SHP77 treated with DMSO at 0.1 percent for 48 hours (cell line): ENCODE results near the gene CUEDC2.

ENCODE experiments used
- DNase-seq: peaks from one replicate; lab custom pipeline; 2025; lab: John Stamatoyannopoulos, UW

Gene CUEDC2

DNA sequence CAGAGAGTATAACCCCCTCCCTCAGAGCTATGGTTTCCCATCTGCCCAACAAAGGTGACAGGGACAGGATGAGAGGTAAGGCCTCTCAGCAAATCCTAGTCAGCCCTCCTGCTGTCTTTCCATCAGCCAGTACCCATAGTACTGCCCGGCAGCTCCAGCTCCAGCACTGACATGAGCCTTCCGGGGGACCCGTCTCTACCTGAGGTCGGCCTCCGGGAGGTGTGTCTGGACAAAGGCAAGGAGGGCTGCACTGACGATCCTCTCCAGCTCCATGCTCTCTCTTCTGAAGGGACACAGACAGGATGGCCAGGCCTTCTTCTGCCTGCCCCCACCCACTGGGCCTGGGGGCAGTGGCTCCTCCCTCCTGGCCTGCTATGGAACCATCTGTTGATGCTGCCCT, 7.5 kb downstream of the CUEDC2 start:
- no peak for DNase-seq

DNA sequence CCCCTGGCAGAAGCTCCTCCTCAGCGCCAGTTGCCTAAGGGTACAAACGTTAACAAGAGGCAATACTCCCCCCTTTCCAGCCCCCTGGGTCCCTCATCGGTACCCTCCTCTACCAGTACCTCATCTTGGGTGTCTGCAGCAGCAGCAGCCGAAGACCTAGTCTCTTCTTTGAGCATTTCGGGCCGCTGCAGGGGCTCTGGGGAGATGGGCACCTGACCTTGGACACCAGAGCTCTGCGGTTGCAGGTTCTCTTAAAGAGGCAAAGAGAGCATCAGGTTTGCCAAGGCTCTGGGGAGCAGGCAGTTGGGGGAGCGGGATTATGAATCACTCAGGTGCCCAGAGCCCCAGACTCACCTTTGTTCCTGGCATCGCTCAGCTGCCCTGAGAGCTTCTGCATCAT, 8.2 kb downstream of the CUEDC2 start:
- no peak for DNase-seq

DNA sequence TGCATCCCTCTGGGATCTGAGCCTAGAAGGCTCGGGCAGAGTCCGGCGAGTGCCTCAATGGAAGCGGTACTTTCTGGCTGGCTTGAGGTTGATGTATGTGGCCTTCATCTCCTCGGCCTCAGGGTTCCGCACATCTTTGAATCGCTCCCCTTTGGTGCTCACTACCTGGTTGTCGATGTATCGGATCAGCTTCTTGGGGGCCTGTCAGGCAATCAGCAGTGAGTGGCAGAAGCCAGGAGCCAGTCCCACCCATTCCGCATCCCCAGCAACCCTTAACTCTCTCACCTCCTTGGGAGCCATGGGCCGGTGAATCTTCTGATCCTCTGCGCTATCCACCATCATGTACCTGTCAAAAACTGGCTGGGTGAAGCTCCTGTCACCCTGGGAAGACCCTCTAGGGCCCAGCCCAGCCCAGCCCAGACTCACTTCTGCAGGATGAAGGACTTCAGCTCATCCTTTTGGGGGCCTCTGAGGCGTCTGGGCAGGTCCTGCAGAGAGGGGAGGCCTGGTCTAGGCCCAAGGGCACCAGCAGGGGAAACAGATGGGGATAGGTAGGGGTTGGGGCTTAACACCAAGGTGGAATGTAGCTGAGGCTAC, 8.9 kb downstream of the CUEDC2 start:
- DNase-seq: no peak

DNA sequence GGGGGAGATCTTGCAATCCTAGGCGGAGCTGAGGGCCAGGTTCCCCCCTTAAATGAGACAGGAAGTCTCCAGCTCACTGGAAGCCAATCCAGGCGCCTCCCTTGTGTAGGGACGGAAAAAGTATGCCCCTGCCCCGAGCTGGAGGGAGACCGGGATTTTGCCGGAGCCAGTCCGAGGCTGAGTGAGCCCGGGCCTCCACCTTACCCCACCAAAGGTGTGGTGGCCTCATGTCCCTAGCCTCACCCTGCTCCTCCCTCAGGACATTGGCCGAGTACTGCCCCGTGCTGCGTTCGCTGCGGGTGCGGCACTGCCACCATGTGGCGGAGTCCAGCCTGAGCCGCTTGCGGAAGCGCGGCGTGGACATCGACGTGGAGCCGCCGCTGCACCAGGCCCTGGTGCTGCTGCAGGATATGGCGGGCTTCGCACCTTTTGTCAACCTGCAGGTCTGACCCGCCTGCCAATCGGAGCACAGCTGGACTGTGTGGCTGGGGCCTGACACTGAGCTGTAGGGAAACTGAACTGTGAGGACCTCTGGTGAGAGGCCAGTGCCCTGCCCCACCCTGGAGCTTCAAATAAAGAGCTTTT, 9.7 kb downstream of the CUEDC2 start:
- no peak for DNase-seq

DNA sequence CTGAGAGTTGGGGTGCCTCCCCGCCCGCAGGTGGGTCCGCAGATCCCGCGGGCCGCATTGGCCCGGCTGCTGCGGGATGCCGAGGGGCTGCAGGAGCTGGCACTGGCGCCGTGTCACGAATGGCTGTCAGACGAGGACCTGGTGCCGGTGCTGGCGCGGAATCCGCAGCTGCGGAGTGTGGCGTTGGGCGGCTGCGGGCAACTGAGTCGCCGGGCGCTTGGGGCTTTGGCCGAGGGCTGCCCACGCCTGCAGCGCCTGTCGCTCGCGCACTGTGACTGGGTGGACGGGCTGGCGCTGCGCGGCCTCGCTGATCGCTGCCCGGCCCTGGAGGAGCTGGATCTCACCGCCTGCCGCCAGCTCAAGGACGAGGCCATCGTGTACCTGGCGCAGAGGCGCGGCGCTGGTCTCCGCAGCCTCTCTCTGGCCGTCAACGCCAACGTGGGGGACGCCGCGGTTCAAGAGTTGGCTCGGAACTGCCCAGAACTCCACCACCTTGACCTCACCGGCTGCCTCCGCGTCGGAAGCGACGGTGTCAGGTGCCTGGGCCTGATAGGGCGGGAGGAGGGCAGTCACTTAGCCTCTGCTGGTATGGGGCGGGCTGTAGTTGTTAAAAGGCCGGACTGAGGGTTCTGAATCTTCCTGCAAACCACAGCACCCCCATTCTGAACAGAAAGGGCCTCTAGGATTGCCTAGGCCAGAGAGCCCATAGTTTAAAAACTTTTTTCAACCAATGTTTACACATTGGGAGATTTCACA, 10.4 kb downstream of the CUEDC2 start:
- no peak for DNase-seq

DNA sequence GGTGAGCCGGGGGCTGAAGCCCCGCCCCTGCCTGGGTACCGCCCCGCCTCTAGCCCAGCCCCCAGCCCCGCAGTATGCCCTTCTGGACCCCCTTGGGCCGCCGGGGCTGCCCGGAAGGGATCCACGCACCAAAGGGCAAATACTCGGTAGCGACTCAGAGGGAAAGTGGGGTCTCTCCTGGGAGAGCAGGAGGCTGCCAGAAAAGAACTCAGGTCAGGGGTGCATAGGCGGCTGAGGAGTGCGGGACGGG, 10.9 kb downstream of the CUEDC2 start:
- no peak for DNase-seq

DNA sequence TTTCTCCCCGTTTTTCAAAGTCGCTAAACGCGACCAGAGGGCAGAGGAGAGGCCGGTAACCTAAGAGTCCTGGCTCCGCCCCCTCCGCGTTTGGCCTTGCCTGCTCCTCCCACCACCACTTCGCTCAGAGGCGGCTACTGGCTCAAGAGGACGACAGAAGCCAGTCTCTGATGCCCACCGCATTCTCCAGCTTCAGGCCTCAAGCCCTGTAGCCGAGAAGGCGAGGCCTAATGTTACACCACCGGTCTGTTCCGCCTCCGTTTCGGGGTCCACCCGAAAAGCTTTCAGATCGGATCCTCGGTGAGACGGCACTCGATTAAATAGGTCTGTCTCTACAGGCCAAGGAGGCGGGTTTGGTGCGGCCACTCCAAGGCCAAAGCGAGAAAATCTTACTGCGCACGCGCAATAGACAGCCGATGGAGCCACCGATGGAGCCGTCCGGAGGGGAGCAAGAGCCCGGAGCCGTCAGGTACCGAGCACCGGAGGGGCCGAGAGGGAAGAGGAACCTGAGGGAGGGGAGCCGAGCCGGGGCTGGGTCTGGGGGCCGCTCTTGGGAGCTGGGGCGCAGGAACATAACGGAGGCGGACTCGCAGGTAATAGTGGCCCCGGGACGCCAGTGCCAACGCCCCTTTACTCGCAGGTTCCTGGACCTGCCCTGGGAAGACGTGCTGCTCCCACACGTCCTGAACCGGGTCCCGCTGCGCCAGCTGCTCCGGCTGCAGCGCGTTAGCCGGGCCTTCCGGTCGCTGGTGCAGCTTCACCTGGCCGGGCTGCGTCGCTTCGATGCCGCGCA, 11.5 kb downstream of the CUEDC2 start, which contains the start of gene FBXL15:
FBXL15 (plus strand) TSS at position 123 of the 793 bp plus-strand sequence; CDS start at position 417, 294 bp downstream.
- DNase-seq: peak; percentile 93

DNA sequence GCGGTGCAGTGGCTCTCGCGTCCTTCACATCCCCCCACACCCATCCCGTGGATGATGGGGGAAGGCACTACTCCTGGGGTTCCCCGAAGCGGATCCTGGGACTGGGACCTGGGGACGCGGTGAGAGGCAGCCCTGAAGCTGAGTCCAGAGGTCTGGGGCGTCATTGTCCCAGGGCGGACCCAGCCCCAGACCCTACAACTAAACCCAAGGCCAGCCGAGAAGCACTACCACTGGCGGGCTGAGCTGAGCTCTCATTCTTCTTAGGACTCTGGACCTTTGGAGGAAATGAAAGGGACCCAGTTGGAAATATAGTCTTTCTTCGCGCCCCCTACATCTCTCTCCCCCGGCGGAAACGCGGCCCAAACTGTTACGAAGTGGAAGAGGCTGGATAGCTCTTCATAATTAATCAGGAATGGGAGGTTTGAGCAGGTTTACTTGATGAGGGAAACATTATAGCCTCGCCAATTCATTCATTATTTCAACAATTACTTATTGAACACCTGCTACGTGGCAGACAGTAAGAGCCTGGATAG, 12.1 kb downstream of the CUEDC2 start:
- no peak for DNase-seq

DNA sequence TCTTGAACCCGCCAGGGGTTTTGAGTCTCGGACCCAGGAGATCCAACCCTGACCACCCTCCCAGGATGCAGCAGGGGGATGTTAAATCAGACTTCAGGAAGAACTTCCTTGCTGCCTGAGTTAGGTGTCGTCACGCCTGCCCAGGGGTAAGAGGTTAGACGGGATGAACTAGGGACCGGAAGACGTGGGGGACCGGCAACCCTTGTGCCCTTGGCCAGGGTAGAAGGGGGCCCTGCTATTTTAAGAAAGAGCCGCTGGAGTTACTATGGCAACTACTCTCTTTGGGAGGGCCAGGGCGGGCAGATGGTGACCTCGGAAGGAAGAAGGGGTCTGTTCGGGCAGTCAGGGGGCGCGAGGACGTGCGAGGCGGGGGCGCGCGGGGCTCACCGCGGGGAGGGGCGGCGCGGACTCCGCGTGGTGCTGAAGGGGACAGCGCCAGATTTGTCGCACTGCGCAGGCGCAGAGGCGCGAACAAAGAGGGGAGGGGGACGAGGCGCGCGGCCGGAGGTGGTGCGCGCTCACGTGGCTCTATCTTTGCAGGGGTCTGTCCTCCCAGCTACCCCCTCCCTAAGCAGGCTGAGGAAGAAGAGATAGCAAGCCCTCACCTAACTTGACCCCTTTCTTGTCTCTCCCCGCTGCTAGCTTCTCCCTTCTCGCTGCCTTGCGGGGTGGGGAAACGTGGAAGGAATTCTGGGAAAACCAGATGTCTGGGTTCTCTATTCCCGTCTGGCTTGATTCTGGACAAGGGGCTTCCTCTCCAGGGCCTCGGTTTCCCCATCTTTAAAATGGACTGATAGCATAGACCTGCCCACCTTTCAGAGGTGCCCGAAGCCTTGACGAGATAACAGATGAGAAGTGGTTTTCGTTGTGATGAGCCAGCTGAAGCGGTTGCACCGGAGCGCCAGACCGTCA, 12.8 kb downstream of the CUEDC2 start:
- peak; percentile 70 for DNase-seq

DNA sequence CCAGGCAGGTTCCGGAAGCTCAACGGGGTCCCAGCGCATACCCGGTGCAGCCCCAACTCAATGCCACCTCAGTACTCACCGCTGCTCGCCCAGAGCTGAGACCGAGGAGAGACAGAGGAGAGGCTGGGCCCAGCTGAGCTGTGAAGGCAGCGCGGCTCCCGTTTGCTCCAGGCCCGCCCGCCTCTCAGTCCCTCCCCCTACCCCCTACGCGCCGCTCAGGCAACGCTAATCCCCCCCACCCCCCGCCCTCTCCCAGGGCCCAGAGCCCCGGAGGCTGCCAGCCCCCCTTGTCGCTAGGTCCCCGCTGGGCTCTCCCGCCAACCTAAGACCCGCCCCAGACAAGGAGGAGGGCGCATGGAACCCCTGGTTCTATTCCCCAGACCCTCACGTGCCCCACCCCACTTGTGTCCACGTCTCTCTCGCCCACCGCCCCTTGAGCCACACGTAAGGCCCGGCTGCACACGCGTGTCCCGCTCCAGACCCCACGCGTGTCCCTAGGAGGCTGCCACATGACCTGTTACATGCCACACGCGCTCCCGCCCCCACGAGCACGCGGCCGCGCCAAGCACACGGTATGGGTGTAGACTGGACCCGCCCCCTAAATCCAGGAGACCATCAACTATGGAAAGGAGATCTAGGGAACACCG, 13.6 kb downstream of the CUEDC2 start, which contains the start of gene PSD:
PSD (minus strand) TSS at position 164 of the 647 bp plus-strand sequence. CDS start 1,747 bp downstream, outside the sequence.
- peak; percentile 70 for DNase-seq

DNA sequence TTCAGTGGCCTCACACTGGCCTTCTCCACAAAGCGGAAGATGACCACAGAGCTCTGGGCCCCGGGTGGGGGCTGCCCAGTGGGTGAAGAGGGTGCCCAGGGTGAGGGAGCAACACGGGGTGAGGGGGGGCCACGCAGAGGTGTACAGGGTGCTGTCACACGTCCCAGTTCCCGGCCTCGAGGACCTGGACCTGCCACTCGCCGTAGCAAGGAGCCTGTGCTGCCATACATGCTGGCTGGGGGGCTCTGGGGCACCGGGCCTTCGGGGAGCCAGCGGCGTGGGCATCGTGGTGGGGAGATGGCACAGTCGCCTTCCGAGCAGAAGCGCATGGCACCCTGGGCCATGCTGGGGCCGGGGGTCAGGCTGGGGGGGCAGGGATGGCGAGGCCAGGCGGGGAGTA, 15.7 kb downstream of the CUEDC2 start:
- no peak for DNase-seq

DNA sequence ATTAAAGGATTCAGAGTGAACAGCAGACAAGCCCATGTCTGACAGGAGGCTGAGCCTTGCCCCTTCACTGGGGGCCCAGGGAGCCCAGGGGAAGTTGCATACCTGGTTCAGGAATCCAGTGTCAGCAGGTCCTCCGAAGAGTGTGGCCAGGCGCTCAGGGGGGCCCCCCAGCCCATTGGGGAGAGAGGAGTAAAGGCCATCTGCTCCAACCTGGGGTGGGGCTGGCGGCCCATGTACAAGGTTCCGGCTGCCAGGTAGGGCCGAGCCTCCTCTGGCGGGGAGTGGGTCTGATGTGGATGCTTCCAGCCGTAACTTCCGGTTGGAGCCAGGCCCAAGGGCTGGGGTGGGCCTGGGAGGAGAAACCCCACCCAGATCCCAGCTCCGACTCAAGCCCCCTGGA, 16.1 kb downstream of the CUEDC2 start:
- no peak for DNase-seq

DNA sequence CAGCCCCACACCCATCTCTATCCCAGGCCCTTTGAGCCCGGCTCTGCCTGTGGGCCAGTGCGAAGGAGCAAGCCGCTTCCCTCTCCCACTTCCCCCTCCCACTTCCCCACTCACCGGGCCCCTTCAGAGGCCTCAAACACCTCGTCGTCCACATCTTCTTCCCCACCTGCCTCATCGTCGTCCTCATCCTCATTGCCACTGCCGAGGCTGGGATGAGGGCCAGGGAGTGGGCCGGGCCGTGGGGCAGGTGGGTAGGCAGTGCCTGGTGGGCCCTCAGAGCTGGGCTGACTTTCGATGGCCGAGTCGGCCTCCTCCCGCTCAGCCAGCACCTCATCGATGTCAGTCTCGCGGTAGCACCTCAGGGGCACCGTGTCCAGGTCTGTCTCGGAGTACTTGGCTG, 17.6 kb downstream of the CUEDC2 start:
- no peak for DNase-seq

DNA sequence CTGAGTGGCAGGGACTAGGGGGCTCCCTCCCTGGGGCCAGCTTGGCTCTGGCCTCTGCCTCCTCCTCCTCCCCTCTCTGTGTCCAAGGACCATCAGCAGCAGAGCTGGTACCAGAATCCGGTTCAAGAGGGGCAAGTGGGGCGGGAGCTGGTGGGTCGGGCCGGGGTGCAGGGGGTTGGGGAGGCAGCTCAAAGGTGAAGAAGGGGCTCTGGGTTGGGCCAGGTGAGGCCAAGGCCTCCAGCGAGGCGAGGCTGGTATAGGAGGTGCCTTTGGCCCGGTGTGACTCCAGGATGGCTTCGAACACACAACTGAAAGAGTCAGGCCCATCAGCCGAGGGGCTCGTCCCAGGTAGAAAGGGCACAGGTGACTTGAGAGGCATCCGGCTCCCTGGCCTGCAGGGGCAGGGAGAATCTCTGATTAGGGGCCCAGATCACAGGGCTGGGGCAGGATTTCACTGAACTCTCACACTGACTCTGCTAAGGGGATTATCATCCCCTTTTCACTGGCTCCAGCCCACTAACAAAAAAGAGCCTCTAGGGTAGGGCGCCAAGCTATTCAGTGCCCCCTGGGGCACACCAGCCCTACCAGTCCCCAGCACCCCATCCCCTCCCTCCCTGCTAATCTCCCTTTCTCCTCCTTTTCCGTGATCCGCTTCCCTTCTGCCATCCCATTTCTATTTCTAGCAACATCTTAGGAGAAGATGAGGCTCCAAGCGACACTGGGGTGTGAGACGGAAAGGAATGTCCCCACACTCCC, 18.4 kb downstream of the CUEDC2 start:
- no peak for DNase-seq

DNA sequence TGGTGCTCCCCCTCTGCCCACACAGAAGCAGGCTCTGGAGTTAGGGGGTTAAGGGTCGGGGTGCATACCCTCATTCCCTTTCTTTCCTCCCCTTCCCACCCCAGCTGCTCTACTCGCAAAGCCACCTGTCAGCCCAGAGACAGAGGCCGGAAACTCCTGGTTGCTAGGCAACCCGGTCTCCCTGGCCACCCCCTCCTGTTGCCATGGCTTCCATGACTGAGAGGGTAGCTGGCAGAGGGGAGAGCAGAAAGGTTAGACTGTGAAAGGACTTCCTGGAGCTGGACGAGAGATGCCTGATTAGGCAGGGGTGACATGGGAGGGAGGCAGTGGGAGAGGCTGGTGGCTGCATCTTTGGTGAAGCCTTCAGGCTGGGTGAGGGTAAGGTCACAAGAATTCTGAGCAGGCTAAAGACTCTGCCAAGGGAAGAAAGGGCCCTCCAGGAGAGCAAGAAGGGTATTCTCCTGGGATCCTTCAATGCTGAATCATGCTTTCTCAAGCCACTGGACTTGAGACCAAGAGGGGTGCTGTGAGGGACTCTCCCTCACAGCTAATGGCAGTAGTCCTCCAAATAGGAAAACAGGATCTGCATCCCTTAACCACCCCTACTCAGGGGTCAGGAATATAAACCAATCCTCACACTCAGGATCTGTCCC, 19.2 kb downstream of the CUEDC2 start:
- DNase-seq: peak; percentile 27

DNA sequence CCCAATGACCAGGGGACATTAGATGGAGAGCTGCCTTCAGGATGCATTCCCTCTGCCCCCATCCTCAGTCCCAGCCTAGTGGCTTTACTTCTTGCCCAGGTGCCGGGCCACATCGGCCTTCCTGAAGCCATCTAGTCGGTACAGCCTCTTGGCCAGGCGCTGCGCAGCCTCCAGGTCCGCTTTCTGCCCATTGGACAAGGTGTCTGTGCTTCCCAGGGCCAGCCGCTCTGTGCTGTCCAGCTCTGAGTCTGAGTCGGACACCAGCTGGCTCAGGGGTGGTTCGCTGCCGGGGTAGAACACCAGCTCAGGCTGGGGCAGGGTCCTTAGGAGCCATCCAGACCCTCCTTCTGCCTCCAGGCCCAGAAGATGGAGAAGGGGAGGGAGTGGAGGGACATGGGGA, 20.1 kb downstream of the CUEDC2 start:
- DNase-seq: no peak

DNA sequence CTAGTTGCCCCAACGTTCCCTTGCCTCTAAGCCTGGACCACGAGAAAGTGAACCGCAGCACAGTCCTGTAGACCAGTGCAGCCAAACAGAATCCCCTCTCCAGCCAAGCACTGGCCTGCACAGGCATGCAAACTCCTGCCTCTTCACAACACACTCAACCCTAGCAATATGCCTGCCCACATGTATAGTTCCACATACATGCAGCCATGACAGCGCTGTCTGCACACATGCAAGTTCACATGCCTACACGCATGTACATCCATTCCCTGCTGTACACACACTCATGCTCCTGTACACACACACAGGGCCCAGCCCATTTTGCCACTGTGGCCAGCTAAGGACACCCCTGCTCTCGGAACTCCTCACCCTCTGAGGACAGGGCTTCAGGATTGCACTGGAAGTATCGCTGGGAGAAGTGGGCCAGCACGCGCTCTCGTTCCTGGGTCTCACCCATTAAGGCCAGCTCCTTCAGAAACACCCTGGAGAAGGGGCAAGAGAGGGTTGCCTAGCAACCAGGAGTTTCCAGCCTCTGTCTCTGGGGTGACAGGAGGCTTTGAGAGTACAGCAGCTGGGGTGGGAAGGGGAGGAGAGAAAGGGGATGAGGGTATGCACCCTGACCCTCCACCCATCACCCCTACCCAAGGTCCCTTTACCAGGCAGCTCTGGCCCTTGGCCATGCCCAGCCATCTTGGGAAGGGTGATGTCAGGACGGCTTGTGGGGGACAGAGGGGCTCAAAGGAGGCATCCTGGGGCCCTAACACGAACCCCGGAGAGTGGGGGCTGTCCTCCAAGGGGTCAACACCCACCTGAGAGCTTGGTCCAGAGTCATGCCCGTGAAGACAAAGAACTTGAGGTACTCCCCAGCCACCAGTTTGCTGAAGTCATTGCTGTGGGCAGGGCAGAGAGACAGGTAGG, 20.8 kb downstream of the CUEDC2 start:
- no peak for DNase-seq

DNA sequence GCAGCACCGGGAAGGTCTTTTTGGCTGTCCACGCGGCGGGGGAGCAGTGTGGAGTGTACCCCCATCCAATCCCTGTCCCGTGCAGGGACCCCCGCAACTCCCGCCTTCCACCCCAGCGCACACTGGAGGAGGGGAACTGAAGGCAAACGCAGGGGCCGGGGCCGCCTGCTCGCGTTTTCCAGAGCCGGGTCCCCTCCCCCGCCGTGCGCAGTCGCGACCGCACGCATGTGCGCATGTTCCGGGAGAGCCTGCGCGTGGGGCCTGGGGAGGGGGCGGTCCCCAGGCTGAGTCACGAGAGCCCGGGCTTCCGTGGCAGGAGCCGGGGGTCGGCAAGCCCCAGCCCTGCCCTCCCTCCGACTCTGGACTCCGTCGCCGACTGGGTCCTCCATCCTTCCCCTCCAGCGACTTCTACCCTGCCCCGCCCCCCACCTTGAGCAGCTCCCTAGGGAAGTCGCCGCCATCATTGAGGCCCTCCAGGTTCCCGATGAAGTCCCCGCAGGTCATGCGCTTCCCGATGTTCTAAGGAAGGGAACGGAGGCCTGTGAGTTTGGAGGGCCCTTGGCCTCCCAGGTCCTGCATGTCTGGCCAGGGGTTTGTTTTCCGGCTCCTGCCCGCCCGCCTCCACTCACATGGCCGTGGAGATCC, 21.8 kb downstream of the CUEDC2 start:
- DNase-seq: no peak
